Stomach smooth muscle (tissue), 2 donors: ENCODE results near the gene UQCR10.
"Not testable (repeated sequence)": the region's sequence is repeated elsewhere in the genome, so short reads cannot be mapped to it uniquely, and the experiment has no call there.

Source experiments
- H3K27ac ChIP-seq: one replicate; pipeline ENCODE4 v1.7.0; 2013; ENCODE audit warnings: mild to moderate bottlenecking, low read length, inconsistent platforms
- H3K27me3 ChIP-seq, 2 donors: one replicate each; pipeline ENCODE4 v1.7.0; 2013; ENCODE audit warnings: low read length in 2 of 2; ENCODE audit not compliant: insufficient read depth in 2 of 2, control insufficient read depth in 1 of 2
- H3K36me3 ChIP-seq, 2 donors: one replicate each; pipeline ENCODE4 v1.7.0; 2013; ENCODE audit warnings: low read length in 2 of 2; ENCODE audit not compliant: control insufficient read depth in 2 of 2, insufficient read depth in 2 of 2
- H3K4me1 ChIP-seq: one replicate; pipeline ENCODE4 v1.7.0; 2013; ENCODE audit warnings: low read length; ENCODE audit not compliant: control insufficient read depth, insufficient read depth
- H3K4me3 ChIP-seq, 2 donors: one replicate each; pipeline ENCODE4 v1.7.0; 2013; ENCODE audit warnings: low read length in 2 of 2
- H3K9ac ChIP-seq, 2 donors: one replicate each; pipeline ENCODE4 v1.7.0; 2013; ENCODE audit warnings: low read length in 2 of 2, mild to moderate bottlenecking in 1 of 2
- H3K9me3 ChIP-seq, 2 donors: one replicate each; pipeline ENCODE4 v1.7.0; 2013; ENCODE audit warnings: low read length in 2 of 2; ENCODE audit not compliant: control insufficient read depth in 2 of 2
- donor health status: healthy.
- donor health status: Pancreatic carcinoma.

Gene UQCR10

GRCh38 chr22:29751669-29752068 lies 15.5 kb upstream of the UQCR10 start:
- Histone ChIP-seq H3K4me3 (no peak overlapping the region), H3K9me3 (no peaks in the 10 kb centered on the region), H3K27me3 (no peaks in the 10 kb centered on the region), H3K4me1 (no peaks in the 10 kb centered on the region), H3K27ac (no peak overlapping the region), H3K36me3 (peaks cover 13 to 26% of the 10 kb centered on the region in 2 donors), H3K9ac (no peak overlapping the region)

- H3K9me3 ChIP-seq, result no peaks in the 10 kb centered on the region
- H3K27ac ChIP-seq, result no peak overlapping the region
- H3K4me1 ChIP-seq, result no peaks in the 10 kb centered on the region
- H3K27me3 ChIP-seq, result no peaks in the 10 kb centered on the region
- H3K4me3 ChIP-seq, result no peak overlapping the region
- H3K36me3 ChIP-seq, result peaks cover 0 to 7% of the 10 kb centered on the region in 2 donors
- H3K9ac ChIP-seq, result no peak overlapping the region
Measured at GRCh38 chr22:29753808-29754657, 13.1 kb upstream of the UQCR10 start.

GRCh38 chr22:29754658-29755395 lies 12.3 kb upstream of the UQCR10 start:
- H3K27ac ChIP-seq, H3K4me3 ChIP-seq, H3K27me3 ChIP-seq, H3K36me3 ChIP-seq, H3K9ac ChIP-seq, H3K9me3 ChIP-seq, H3K4me1 ChIP-seq: not testable (repeated sequence)

GRCh38 chr22:29755889-29756288 lies 11.3 kb upstream of the UQCR10 start:
- Histone ChIP-seq H3K9ac (no peak overlapping the region), H3K27ac (no peak overlapping the region), H3K4me1 (no peaks in the 10 kb centered on the region)

GRCh38 chr22:29756341-29756740 lies 10.8 kb upstream of the UQCR10 start:
- no peak overlapping the region for H3K4me3 ChIP-seq
- H3K27me3 ChIP-seq, result no peaks in the 10 kb centered on the region
- peaks cover 0 to 6% of the 10 kb centered on the region in 2 donors for H3K36me3 ChIP-seq
- H3K9me3 ChIP-seq, result no peaks in the 10 kb centered on the region
- H3K9ac ChIP-seq, result no peak overlapping the region
- no peaks in the 10 kb centered on the region for H3K4me1 ChIP-seq
- H3K27ac ChIP-seq, result no peak overlapping the region

More at GRCh38 chr22:29755889-29756288, 11.3 kb upstream of the UQCR10 start:
- no peaks in the 10 kb centered on the region for H3K9me3 ChIP-seq
- H3K27me3 ChIP-seq, result no peaks in the 10 kb centered on the region
- no peak overlapping the region for H3K4me3 ChIP-seq
- H3K36me3 ChIP-seq, result peaks cover 0 to 6% of the 10 kb centered on the region in 2 donors

- H3K27ac ChIP-seq, result no peak overlapping the region
- H3K9ac ChIP-seq, result no peak overlapping the region
- no peaks in the 10 kb centered on the region for H3K9me3 ChIP-seq
- H3K36me3 ChIP-seq, result peaks cover 0 to 6% of the 10 kb centered on the region in 2 donors
- H3K4me3 ChIP-seq, result no peak overlapping the region
- no peaks in the 10 kb centered on the region for H3K27me3 ChIP-seq
- no peaks in the 10 kb centered on the region for H3K4me1 ChIP-seq
Measured at GRCh38 chr22:29757096-29757495, 10.1 kb upstream of the UQCR10 start.

- no peak overlapping the region for H3K9ac ChIP-seq
- no peaks in the 10 kb centered on the region for H3K27me3 ChIP-seq
- no peak overlapping the region for H3K27ac ChIP-seq
Measured at GRCh38 chr22:29758068-29758622, 9.0 kb upstream of the UQCR10 start.

GRCh38 chr22:29758959-29759358 lies 8.2 kb upstream of the UQCR10 start:
- Histone ChIP-seq H3K27ac (no peak overlapping the region), H3K27me3 (no peaks in the 10 kb centered on the region), H3K9ac (no peak overlapping the region), H3K36me3 (peaks cover 0 to 4% of the 10 kb centered on the region in 2 donors), H3K4me3 (no peak overlapping the region), H3K4me1 (no peaks in the 10 kb centered on the region), H3K9me3 (no peaks in the 10 kb centered on the region)

More at GRCh38 chr22:29758068-29758622, 9.0 kb upstream of the UQCR10 start:
- no peak overlapping the region for H3K4me3 ChIP-seq
- no peaks in the 10 kb centered on the region for H3K9me3 ChIP-seq
- peaks cover 0 to 6% of the 10 kb centered on the region in 2 donors for H3K36me3 ChIP-seq
- H3K4me1 ChIP-seq, result no peaks in the 10 kb centered on the region

- H3K4me1 ChIP-seq, result peaks cover 10% of the 10 kb centered on the region
- no peak overlapping the region for H3K27ac ChIP-seq
- H3K9ac ChIP-seq, result no peak overlapping the region
- no peaks in the 10 kb centered on the region for H3K36me3 ChIP-seq
- H3K4me3 ChIP-seq, result no peak overlapping the region
- H3K9me3 ChIP-seq, result no peaks in the 10 kb centered on the region
- no peaks in the 10 kb centered on the region for H3K27me3 ChIP-seq
Measured at GRCh38 chr22:29762263-29762662, 4.9 kb upstream of the UQCR10 start.

- H3K9me3 ChIP-seq, result no peaks in the 10 kb centered on the region
- no peak overlapping the region for H3K27ac ChIP-seq
- no peaks in the 10 kb centered on the region for H3K27me3 ChIP-seq
- peaks cover 28% of the 10 kb centered on the region for H3K4me1 ChIP-seq
- H3K9ac ChIP-seq, result peak overlapping the region; percentile 80 to 99
- H3K36me3 ChIP-seq, result peaks cover 13% of the 10 kb centered on the region in 2 donors
- peak overlapping the region; percentile 100 for H3K4me3 ChIP-seq
Measured at GRCh38 chr22:29765905-29766631, 1.1 kb upstream of the UQCR10 start.
